Pancreas (tissue), 10 donors: Measurements from ENCODE around the gene GATA2. TPM values are rescaled to one million over a fixed set of nuclear protein-coding genes. Genes with fewer than 3 reads are reported as not detected.

ENCODE experiments used
- ATAC-seq, 4 donors: fragments of 200-7000 bp; cut with Tn5 transposase; one replicate each; pipeline versions ENCODE4 v1.8.0 to v1.9.1; 2020; ENCODE audit warnings: mild to moderate bottlenecking in 4 of 4, moderate library complexity in 4 of 4
- DNase-seq, 6 donors: peaks; one replicate each; pipeline ENCODE4 v3.0.0-alpha.2; 2020
- FAIRE-seq: peaks from 2 replicates; lab custom pipeline; 2012; peaks lifted over from hg19 to GRCh38; lab: Jason Lieb, UNC
- H3K27ac ChIP-seq, 4 donors: fragments of 200-600 bp; sonication (generic); 1 replicate in 3 of 4; 2 replicates in 1 of 4; pipeline versions ENCODE4 v1.5.0 to v1.8.0; 2020
- H3K27me3 ChIP-seq, 4 donors: fragments of 200-600 bp; one replicate each; pipeline ENCODE4 v1.8.0; 2021
- H3K36me3 ChIP-seq, 3 donors: fragments of 200-600 bp; sonication (generic) in 1 of 3; one replicate each; pipeline versions ENCODE4 v1.5.0 to v1.8.0; 2020 to 2021
- H3K4me1 ChIP-seq, 3 donors: fragments of 200-600 bp; one replicate each; pipeline ENCODE4 v1.8.0; 2021
- H3K4me3 ChIP-seq, 4 donors: fragments of 200-600 bp; sonication (generic) in 2 of 4; one replicate each; pipeline versions ENCODE4 v1.5.0 to v1.8.0; 2020 to 2021
- H3K9me3 ChIP-seq, 4 donors: fragments of 200-600 bp; one replicate each; pipeline ENCODE4 v1.8.0; 2021
- WGBS, 2 donors: extraction: QIAGEN DNeasy Blood & Tissue Kit; methylation state at CpG; one replicate each; pipeline ENCODE4 v1.1.7; 2013; 5-methylcytosine and 5-hydroxymethylcytosine counted together
- intact Hi-C, 3 donors: fragments of 100-400 bp; cut with DNase I; formaldehyde crosslinking; loops; one replicate each; pipeline versions ENCODE4 v1.11.1 to v1.14.2; 2022
- polyA plus RNA-seq, 2 donors: library from polyadenylated mRNA; stranded (reverse); fragments of 200-250 nt; gene quantifications; one replicate each; pipeline ENCODE4 v1.2.3, GENCODE V29; 2013
- total RNA-seq, 6 donors: library from RNA; stranded (reverse); fragmentation: NEBNext Ultra II Directional in 4 of 6; extraction: Animal tissue kit (Norgen Biotek cat#: 25700) in 4 of 6; gene quantifications; one replicate each; pipeline versions ENCODE4 v1.2.1 to v1.2.4, GENCODE V29; 2021 to 2023
- TF ChIP-seq, protein P1 (sequence below), 4 donors: fragments of 200-600 bp; sonication (generic) in 3 of 4; IDR thresholded peaks; one replicate each; pipeline versions ENCODE4 v1.5.0 to v1.8.0; 2021; ENCODE audit warnings: antibody characterized with exemption in 4 of 4
- donor health status: healthy with polysubstance abuse.
- donor health status: DM: no; HTN: no; CAD: no; lungs with moderate emphysema.
- donor health status: DM: no; HTN: no; CAD: no.
- donor health status: control.
- donor health status: control.
- donor health status: Bipolar disorder and iron deficiency.
- donor health status: DM: yes; HTN: yes; CAD: no.
- donor health status: DM: no; HTN: no; CAD: no.
- donor health status: DM: no; HTN: no; CAD: no.
- donor health status: DM: yes; HTN: yes; CAD: no.

GATA2 gene
- total and polyA plus RNA-seq, 8 donors: 6.2 to 17.1 (median 11.1) TPM

DNA sequence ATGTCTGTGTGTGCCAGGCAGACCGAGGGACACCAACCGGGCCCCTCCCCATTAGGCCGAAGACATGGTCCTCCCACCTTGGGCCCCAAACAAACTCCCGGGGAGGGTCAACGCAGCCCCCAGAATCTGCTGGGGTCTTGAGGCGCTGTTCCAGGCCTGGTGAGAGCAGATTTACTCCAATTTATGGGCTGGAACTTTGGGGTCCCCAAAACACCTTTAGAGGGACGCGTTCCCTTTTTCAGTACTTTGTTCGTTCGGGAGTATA is 2.4 kb downstream of the GATA2 start:
- TF ChIP-seq, protein P1, sequence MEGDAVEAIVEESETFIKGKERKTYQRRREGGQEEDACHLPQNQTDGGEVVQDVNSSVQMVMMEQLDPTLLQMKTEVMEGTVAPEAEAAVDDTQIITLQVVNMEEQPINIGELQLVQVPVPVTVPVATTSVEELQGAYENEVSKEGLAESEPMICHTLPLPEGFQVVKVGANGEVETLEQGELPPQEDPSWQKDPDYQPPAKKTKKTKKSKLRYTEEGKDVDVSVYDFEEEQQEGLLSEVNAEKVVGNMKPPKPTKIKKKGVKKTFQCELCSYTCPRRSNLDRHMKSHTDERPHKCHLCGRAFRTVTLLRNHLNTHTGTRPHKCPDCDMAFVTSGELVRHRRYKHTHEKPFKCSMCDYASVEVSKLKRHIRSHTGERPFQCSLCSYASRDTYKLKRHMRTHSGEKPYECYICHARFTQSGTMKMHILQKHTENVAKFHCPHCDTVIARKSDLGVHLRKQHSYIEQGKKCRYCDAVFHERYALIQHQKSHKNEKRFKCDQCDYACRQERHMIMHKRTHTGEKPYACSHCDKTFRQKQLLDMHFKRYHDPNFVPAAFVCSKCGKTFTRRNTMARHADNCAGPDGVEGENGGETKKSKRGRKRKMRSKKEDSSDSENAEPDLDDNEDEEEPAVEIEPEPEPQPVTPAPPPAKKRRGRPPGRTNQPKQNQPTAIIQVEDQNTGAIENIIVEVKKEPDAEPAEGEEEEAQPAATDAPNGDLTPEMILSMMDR (IDR thresholded peaks at IDR 0.05): no peak
- Histone ChIP-seq H3K9me3 (no peaks in the 10 kb centered on the region), H3K36me3 (no peaks in the 10 kb centered on the region), H3K27me3 (no peaks in the 10 kb centered on the region), H3K27ac (peak overlapping the region; percentile 95 to 97 (median 96)), H3K4me1 (peaks cover 0 to 6% (median 0%) of the 10 kb centered on the region in 3 donors), H3K4me3 (peak overlapping the region; percentile 53 to 73 (median 57))
- DNase-seq (peak in 1 of 6 donors; percentile 66), ATAC-seq (no peak), FAIRE-seq (no peak)
- intact Hi-C loops: no loop called here
- WGBS, 2 donors: 11 to 15% methylated on average over 10 of the region's 10 CpGs

DNA sequence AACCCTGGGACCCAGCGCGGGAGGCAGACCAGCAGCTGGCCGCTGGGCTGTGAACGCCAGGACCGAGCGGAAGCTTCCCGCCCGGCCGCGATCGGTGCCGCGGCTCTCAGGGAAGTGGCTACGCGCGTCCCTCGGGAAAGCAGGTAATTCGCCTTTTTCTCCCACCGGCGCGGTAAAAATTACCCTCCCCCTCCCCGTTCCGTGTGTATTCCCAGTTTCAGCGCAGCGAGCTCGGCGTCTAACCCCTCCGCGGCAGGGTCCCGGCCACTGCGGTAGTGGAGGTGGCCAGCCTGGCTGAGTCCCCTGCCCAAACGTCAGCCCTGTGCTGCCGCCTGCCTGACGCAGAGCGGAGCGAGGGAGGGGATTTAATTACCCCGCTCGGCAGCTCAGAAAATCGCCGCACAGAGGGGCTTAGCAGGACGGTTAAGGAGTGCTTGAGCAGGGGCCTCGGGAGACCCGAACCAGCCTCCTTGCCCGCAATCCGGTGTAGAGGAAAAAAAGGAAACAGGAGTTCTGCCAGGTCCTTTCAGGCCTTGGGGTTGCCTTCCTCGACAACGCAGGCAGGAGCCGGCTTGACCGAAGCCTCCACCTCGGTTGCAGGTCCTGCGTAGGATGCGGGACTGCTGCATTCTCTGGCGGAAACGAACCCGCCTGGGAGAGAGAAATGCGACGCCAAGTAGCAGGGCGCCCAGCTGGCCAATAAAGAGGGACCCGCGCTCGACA is 2.9 kb downstream of the GATA2 start:
- FAIRE-seq (no peak), DNase-seq (peak; percentile 57 to 84 (median 67)), ATAC-seq (peak; percentile 15 to 35 (median 22))
- Histone ChIP-seq H3K27ac (peak overlapping the region; percentile 95 to 97 (median 96)), H3K36me3 (no peaks in the 10 kb centered on the region), H3K4me3 (peak overlapping the region; percentile 53 to 73 (median 57)), H3K9me3 (no peaks in the 10 kb centered on the region), H3K4me1 (peaks cover 0 to 6% (median 0%) of the 10 kb centered on the region in 3 donors), H3K27me3 (no peaks in the 10 kb centered on the region)
- intact Hi-C loops: no loop called here
- TF ChIP-seq, protein P1 (IDR thresholded peaks at IDR 0.05): no peak
- 2 to 3% methylated on average over 57 to 61 of the region's 61 CpGs for WGBS, 2 donors

DNA sequence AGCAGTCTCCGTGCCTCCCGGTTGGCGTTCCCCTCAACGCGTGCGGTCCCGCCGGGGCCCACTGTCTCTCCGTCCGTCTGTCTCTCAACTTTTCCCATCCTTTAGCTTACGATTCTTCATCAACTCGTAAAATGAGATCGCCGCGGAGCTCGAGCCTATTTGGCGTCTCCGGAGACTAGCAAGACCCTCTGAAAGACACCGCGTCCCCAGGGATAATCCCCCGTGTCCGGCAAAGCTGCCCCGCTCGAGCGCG is 3.4 kb downstream of the GATA2 start:
- DNase-seq (no peak), ATAC-seq (no peak), FAIRE-seq (no peak)
- Histone ChIP-seq H3K27ac (peak overlapping the region; percentile 95 to 97 (median 96)), H3K27me3 (no peaks in the 10 kb centered on the region), H3K4me3 (peak overlapping the region; percentile 53 to 73 (median 57)), H3K9me3 (no peaks in the 10 kb centered on the region), H3K4me1 (peaks cover 0 to 6% (median 0%) of the 10 kb centered on the region in 3 donors), H3K36me3 (no peaks in the 10 kb centered on the region)
- 1% methylated on average over 25 to 26 of the region's 26 CpGs for WGBS, 2 donors
- TF ChIP-seq, protein P1 (IDR thresholded peaks at IDR 0.05): no peak
- intact Hi-C loops: no loop called here

DNA sequence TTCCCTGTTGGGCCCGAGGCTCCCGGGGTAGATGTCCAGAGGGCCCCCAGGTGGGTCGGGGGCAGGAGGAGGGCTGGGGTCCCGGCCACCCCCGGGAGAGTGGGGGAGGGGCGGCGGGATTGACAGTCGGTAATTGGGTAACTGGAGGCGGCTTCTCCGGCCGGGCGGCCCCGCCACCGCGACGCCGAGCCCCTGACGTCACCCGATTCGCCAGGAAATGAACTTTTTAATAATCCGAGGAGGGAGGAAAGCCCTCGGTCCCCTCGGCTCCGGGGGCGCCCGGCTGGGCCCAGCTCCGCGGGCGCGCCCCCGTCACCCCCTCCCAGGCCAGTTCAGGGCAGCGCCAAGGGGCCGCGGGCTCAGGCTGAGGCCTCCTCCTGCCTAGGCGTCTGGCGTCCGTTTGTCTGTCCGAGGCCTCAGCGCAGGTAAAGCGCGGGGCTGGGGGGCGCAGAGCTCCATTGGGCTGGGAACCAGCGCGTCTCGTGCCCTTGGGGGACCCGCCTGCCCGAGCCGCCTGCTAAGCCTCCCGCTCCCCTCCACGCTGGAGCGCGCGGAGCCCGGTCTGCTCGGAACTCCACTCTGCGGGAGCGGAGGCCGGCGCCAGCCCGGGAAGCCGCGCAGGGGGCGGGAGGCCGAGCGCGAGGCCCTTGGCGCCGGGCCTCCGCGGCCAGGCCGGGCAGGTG is 3.9 kb downstream of the GATA2 start:
- intact Hi-C loops: no loop called here
- peak overlapping the region; percentile 53 to 73 (median 57) for H3K4me3 ChIP-seq
- peak overlapping the region; percentile 95 to 97 (median 96) for H3K27ac ChIP-seq
- FAIRE-seq (no peak), DNase-seq (peak; percentile 76 to 90 (median 83)), ATAC-seq (peak; percentile 13 to 47 (median 41))
- WGBS, 2 donors: 0% methylated on average over 51 to 71 of the region's 71 CpGs
- H3K36me3 ChIP-seq: no peaks in the 10 kb centered on the region
- H3K9me3 ChIP-seq: no peaks in the 10 kb centered on the region
- TF ChIP-seq, protein P1 (IDR thresholded peaks at IDR 0.05): no peak
- H3K4me1 ChIP-seq: peaks cover 0 to 6% (median 0%) of the 10 kb centered on the region in 3 donors
- H3K27me3 ChIP-seq: no peaks in the 10 kb centered on the region

DNA sequence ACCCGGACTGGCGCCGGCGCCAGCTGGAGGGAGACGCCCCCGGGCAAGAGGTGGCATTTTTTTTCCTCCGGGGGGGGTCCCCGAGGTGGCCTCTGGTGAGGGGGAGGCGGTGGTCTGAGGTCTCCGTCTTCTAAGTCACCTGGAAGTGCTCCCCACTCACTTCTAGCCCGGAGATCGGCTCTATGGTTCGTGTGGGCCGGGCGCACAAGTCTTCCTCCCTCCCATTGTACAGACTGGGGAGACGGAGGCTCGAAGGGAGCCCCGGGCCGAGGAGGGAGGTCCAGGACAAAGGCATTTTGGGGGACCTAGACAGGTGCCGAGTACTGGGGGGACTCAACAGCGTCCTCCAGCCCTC is 4.4 kb downstream of the GATA2 start:
- peak overlapping the region; percentile 53 to 73 (median 57) for H3K4me3 ChIP-seq
- TF ChIP-seq, protein P1 (IDR thresholded peaks at IDR 0.05): no peak
- 3 to 4% methylated on average over 14 to 21 of the region's 21 CpGs for WGBS, 2 donors
- DNase-seq: no peak
- peak overlapping the region; percentile 95 to 97 (median 96) for H3K27ac ChIP-seq
- H3K4me1 ChIP-seq: peaks cover 0 to 6% (median 0%) of the 10 kb centered on the region in 3 donors
- intact Hi-C loops: no loop called here
- no peaks in the 10 kb centered on the region for H3K36me3 ChIP-seq
- no peak for FAIRE-seq
- no peaks in the 10 kb centered on the region for H3K9me3 ChIP-seq
- peak; percentile 3 to 7 (median 4) for ATAC-seq
- H3K27me3 ChIP-seq: no peaks in the 10 kb centered on the region
